Activated CD8-positive, alpha-beta T cell treated with anti-CD3 and anti-CD28 coated beads for 36 hours (primary cell): ENCODE results near the gene SYS1. TPM values are rescaled to one million over a fixed set of nuclear protein-coding genes. Genes with fewer than 3 reads are reported as not detected.

ENCODE experiments used
- ATAC-seq: fragments of 200-7000 bp; cut with Tn5 transposase; one replicate; pipeline ENCODE4 v1.10.0; 2021; ENCODE audit warnings: mild to moderate bottlenecking, moderate library complexity
- CTCF ChIA-PET: fragments of 350-600 bp; sonication (Branson Sonifier 250); formaldehyde crosslinking; loops from one replicate; lab custom pipeline; 2021; ENCODE audit warnings: antibody characterized with exemption; lab: Charles Lee
- POLR2A ChIA-PET: fragments of 350-600 bp; sonication (Branson Sonifier 250); formaldehyde crosslinking; loops from one replicate; lab custom pipeline; 2021; ENCODE audit warnings: antibody characterized with exemption; lab: Charles Lee
- DNase-seq: peaks from one replicate; pipeline ENCODE4 v3.0.0-alpha.2; 2020
- H3K27ac Mint-ChIP-seq: one replicate; pipeline ENCODE4 v1.8.0; 2021; ENCODE audit warnings: mild to moderate bottlenecking, mixed read lengths
- H3K27me3 Mint-ChIP-seq: one replicate; pipeline ENCODE4 v1.8.0; 2021; ENCODE audit warnings: mixed read lengths
- H3K36me3 Mint-ChIP-seq: one replicate; pipeline ENCODE4 v1.8.0; 2021; ENCODE audit warnings: low read depth, mixed read lengths
- H3K4me1 Mint-ChIP-seq: one replicate; pipeline ENCODE4 v1.8.0; 2021; ENCODE audit warnings: low read depth, mixed read lengths
- H3K4me3 Mint-ChIP-seq: one replicate; pipeline ENCODE4 v1.8.0; 2021; ENCODE audit warnings: mild to moderate bottlenecking, moderate library complexity, mixed read lengths
- H3K9me3 Mint-ChIP-seq: one replicate; pipeline ENCODE4 v1.8.0; 2021; ENCODE audit warnings: mixed read lengths
- intact Hi-C: fragments of 100-400 bp; cut with micrococcal nuclease; formaldehyde crosslinking; loops from one replicate; pipeline ENCODE4 v1.10.0; 2022
- total RNA-seq, 2 experiments: library from RNA; stranded (reverse); gene quantifications; one replicate each; pipeline ENCODE4 v1.2.3, GENCODE V29; 2021
- TF ChIP-seq, protein P1 (sequence below): fragments of 200-600 bp; IDR thresholded peaks from one replicate; pipeline ENCODE4 v1.8.0; 2022; ENCODE audit warnings: antibody characterized with exemption, mild to moderate bottlenecking

The SYS1 gene
- total RNA-seq, 2 experiments from 2014 or later = 19.6 to 20.7 TPM

DNA sequence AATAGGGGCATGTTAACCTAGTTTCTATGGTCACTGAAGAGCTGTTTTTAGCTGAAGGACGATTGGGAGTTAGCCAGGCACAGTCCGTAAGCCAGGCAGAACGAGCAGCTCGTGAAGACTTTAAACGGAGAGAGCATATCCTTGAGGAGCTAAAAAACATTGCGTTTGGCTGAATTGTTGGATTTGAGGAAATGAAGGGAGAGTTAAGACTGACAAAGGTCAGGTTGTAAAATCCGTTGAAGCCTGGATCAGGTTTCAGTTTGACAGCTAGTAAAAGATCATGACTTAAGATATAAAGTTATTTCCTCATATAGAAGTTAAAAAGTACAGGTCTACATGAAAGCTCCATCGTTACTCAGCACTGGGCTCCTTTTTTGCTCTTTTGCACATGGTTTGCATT, 47.9 kb downstream of the SYS1 start:
- TF ChIP-seq, protein P1, sequence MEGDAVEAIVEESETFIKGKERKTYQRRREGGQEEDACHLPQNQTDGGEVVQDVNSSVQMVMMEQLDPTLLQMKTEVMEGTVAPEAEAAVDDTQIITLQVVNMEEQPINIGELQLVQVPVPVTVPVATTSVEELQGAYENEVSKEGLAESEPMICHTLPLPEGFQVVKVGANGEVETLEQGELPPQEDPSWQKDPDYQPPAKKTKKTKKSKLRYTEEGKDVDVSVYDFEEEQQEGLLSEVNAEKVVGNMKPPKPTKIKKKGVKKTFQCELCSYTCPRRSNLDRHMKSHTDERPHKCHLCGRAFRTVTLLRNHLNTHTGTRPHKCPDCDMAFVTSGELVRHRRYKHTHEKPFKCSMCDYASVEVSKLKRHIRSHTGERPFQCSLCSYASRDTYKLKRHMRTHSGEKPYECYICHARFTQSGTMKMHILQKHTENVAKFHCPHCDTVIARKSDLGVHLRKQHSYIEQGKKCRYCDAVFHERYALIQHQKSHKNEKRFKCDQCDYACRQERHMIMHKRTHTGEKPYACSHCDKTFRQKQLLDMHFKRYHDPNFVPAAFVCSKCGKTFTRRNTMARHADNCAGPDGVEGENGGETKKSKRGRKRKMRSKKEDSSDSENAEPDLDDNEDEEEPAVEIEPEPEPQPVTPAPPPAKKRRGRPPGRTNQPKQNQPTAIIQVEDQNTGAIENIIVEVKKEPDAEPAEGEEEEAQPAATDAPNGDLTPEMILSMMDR = no peak
- DNase-seq = no peak
- no peak for ATAC-seq
- Mint-ChIP-seq H3K36me3 (peaks cover 1% of the 10 kb centered on the region), H3K27me3 (no peaks in the 10 kb centered on the region), H3K4me3 (no peak overlapping the region), H3K9me3 (no peaks in the 10 kb centered on the region), H3K27ac (no peak overlapping the region), H3K4me1 (peaks cover 27% of the 10 kb centered on the region)
- intact Hi-C loops = no loop called here
- ChIA-PET CTCF (interaction anchor here (0.8 to 4.3 kb wide), 3 partner anchors 26 to 42 kb away, joined by 4 to 24 read pairs (median 5); no protein-coding TSS in a partner anchor), POLR2A (interaction anchor here (0.7 to 0.9 kb wide), 3 partner anchors 9 to 39 kb away, joined by 3 to 4 read pairs (median 3); no protein-coding TSS in a partner anchor)

DNA sequence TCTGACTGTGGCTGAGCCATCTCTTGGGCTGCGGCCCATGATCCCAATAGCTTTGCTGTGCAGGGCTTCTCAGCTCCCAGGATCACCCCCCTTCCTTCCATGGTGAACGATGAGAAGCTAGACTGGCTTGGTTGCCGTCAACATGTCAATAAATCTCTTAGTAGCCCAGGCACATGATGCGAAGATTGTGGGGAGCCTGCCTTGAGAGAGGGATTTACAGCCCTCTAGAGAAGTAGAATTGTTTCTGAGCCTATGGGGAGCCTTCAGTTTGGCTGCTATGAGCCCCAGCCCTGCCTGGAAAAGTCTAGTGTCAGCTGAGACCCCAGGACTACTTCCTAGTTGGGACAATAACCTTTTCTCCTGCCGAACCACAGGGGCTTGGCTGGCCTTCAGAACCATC, 49.7 kb downstream of the SYS1 start:
- Mint-ChIP-seq H3K27ac (no peak overlapping the region), H3K9me3 (no peaks in the 10 kb centered on the region), H3K27me3 (no peaks in the 10 kb centered on the region), H3K4me3 (no peak overlapping the region), H3K4me1 (peaks cover 27% of the 10 kb centered on the region), H3K36me3 (peaks cover 3% of the 10 kb centered on the region)
- ATAC-seq (no peak), DNase-seq (no peak)
- ChIA-PET CTCF (interaction anchor here (0.9 to 4.3 kb wide), 5 partner anchors 24 to 101 kb away, joined by 3 to 24 read pairs (median 9); partner anchors contain the start of gene SYS1), POLR2A (interaction anchor here (0.6 to 1.3 kb wide), 4 partner anchors 16 to 271 kb away, joined by 3 to 4 read pairs (median 4); partner anchors contain the start of gene SYS1)
- intact Hi-C loops = no loop called here
- TF ChIP-seq, protein P1 = no peak

DNA sequence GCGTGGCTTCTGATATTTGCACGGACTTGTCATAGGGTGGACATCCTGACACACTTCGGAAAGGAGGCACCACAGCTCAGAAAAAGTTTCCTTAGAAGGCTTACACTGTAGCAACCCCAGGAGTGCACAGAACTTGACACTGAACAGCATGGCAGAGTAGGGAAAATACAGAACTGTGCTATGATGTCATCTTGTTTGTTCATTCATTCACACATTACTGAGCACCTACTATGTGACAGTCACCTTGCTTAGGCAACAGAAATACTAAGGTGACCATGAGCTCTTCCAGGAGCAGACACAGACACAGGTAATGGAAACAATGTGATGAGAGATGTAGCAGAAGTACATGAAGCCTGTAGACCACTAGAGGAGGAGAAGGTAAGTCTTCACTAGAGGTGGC, 50.5 kb downstream of the SYS1 start:
- ChIA-PET CTCF (interaction anchor here (0.9 to 4.3 kb wide), 5 partner anchors 23 to 50 kb away, joined by 3 to 24 read pairs (median 9); partner anchors contain the start of gene SYS1), POLR2A (no interaction called here)
- H3K9me3 Mint-ChIP-seq = no peaks in the 10 kb centered on the region
- ATAC-seq (no peak), DNase-seq (no peak)
- no peak overlapping the region for H3K4me3 Mint-ChIP-seq
- H3K4me1 Mint-ChIP-seq = peaks cover 29% of the 10 kb centered on the region
- TF ChIP-seq, protein P1 = no peak
- no peaks in the 10 kb centered on the region for H3K27me3 Mint-ChIP-seq
- no peak overlapping the region for H3K27ac Mint-ChIP-seq
- intact Hi-C loops = no loop called here
- peaks cover 7% of the 10 kb centered on the region for H3K36me3 Mint-ChIP-seq

DNA sequence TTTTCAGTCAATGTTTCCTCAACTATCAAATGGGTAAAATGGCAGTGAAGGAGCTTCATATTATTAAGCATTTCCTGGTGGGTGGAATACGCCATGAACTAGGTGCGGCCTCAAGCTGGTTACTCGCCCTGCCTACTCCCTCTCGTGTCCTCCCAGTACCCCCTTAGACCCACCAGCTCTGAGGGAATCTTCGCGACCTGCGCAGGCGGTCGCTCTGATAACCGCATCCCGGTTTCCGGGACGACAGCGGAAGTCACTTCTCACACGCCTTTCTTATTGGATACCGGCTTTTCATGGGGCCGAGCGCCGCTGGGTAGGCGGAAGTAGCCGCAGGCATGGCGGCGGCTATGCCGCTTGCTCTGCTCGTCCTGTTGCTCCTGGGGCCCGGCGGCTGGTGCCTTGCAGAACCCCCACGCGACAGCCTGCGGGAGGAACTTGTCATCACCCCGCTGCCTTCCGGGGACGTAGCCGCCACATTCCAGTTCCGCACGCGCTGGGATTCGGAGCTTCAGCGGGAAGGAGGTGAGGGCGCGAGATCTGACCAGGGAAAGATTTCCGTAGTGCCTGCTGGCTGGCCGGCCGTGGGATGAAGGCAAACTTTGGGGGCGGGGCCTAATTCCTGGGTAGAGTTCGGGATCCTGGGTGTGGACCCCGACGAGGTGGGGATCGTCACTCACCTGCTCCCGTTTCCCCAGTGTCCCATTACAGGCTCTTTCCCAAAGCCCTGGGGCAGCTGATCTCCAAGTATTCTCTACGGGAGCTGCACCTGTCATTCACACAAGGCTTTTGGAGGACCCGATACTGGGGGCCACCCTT, 53.1 kb downstream of the SYS1 start, which contains the start of gene PIGT:
Gene PIGT (plus strand): TSS at position 320 of the 816 bp plus-strand sequence. CDS start 16 bp downstream, at position 336.
- H3K4me3 Mint-ChIP-seq = peak within 1 kb of the TSS; percentile 87
- H3K27me3 Mint-ChIP-seq = no peaks in the 10 kb centered on the region
- no peaks in the 10 kb centered on the region for H3K9me3 Mint-ChIP-seq
- H3K27ac Mint-ChIP-seq = peak within 1 kb of the TSS; percentile 95
- intact Hi-C loops = loop anchor here (5.0 kb wide), 1 partner anchor 54 kb away; the partner anchor contains the start of gene SYS1
- H3K36me3 Mint-ChIP-seq = peaks cover 19% of the 10 kb centered on the region
- TF ChIP-seq, protein P1 = no peak
- DNase-seq = peak; percentile 94
- ChIA-PET CTCF (interaction anchor here (0.8 to 7.2 kb wide), 10 partner anchors 9 to 122 kb away, joined by 3 to 53 read pairs (median 4); partner anchors contain the start of gene SYS1), POLR2A (interaction anchor here (0.7 to 2.7 kb wide), 7 partner anchors 9 to 69 kb away, joined by 3 to 30 read pairs (median 6); partner anchors contain the start of gene SYS1)
- peaks cover 33% of the 10 kb centered on the region for H3K4me1 Mint-ChIP-seq
- peak; percentile 90 for ATAC-seq
